ENCODE results near the gene STON2. TPM values are rescaled to one million over a fixed set of nuclear protein-coding genes. Genes with fewer than 3 reads are reported as not detected.

Gene STON2
- total and polyA plus RNA-seq, 2 of the 8 experiments (the other 6 are each of a cell fraction or from before 2014, with no cell fraction given): 8.9 to 50.0 TPM

DNA sequence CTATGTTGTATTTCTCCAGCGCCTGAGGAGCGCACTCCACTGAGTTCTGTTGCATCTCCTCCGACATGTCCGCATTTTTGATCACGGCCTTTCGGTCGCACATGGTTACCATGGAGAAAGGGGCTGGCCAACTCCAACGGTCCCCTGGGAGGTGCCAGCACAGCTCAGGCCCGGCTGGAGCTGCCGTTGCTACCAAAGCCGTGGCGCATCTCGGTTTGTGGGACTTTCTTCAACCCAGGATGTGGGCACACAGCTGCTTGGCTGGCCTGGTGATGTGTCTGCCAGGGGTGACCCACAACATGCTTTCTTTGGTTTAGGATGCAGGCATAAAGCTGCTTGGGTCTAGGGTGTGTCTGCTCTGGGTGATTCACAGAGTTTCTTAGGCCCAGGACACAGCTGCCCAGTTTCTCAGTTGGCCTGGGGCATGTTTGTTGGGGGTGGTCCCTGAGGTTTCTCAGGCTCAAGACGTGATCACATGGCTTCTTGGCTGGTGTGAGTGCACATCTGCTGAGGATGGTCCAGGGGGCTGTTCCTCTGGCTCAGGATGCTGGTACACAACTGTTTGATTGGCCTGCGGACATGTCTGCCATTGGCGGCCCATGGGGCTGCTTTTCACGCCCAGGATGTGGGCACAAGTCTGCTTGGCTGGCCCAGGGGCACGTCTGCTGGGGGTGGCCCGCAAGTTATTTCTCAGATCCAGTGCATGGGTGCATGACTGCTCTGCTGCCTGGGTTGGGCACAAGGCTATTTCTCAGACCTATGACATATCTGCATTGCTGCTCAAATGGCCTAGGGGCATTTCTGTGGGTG is 153.5 kb downstream of the STON2 start (continued):
- TF ChIP-seq TCF12 (IDR thresholded peaks at IDR 0.05; ENCODE audit: low read depth, low read length) (no peak), NANOG (IDR thresholded peaks at IDR 0.05; ENCODE audit: insufficient read depth, low read depth, low read length, poor library complexity, severe bottlenecking) (no peak)

All from H1 (cell line).